Raji (cell line): ENCODE results near the gene C9.

Experiments used
- POLR2A ChIP-seq: IDR thresholded peaks from 2 replicates; pipeline ENCODE4 v1.6.1; 2011; ENCODE audit warnings: low read depth, low read length, control low read depth; ENCODE audit not compliant: insufficient read depth

C9 gene

GRCh38 chr5:39353717-39354399 is 10.4 kb downstream of the C9 start:
- TF ChIP-seq POLR2A: no peak

DNA sequence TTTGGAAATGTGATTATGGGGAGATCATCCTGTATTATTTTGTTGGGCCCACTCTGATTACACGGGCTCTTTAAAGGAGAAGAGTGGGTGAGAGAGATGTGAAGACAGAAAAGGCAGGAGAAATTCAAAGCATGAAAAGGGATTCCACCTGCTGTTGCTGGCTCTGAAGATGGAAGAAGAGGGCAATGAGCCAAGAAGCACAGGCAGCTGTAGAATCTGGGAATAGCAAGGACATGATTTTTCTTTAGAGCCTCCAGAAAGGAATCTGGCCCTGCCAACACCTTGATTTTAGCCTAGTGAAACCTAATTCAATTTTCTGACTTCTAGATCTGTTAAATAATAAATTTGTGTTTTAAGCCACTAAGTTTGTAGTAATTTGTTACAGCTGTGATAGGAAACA is 11.3 kb downstream of the C9 start:
- TF ChIP-seq POLR2A: no peak

DNA sequence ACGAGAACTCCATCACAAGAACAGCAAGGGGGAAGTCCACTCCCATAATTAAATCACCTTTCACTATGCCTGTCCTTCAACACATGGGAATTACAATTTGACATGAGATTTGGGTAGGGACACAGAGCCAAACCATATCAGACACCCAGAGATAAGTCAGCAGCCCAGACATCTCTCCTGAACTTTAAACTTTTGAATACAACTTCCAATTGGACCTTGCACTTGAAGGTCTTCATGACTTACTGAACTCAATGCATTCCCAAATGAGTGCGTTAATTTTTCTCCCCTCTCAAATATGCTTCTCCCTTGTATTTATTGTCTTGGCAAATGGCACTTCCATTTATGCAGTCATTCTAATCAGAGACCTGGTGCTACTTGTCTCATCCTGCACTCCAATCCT is 12.1 kb downstream of the C9 start:
- no peak for TF ChIP-seq POLR2A

DNA sequence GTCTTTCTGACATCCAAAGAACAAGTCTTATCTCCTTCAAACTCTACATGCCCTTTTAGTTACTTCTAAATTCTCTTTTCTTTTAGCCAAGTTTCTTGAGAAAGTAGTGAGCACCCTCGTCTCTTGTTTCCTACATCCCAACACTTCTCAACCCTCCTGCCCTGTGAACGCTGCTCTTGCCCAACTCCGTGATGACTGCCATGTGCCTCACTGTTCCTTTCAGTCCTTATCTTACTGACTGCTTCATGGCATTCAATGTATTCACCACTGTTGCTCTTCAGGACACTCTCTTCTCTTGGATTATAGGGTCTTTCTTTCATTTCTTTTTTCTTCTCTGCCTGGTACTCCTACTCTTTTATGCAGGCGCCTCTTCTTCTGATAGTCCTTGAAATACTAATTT is 14.8 kb downstream of the C9 start:
- TF ChIP-seq POLR2A: no peak

DNA sequence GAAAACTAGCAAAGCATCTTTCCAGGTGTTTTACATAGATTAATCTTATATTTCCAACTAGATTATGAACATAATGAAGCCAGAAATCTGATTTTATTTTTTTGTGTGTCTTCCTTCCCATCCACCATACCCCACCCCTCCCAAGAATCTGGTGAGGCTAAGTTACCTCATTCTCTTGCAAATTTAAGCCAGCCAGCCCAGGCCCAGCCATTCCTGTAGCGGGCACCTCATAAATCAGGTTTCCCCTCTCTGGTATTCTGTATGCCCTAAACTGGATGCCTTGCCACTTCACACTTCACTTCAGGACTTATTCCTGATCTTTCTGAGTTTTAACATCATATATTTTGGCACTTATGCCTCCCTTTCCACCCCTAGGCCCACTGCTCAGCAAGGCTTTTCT is 21.8 kb downstream of the C9 start:
- no peak for TF ChIP-seq POLR2A

DNA sequence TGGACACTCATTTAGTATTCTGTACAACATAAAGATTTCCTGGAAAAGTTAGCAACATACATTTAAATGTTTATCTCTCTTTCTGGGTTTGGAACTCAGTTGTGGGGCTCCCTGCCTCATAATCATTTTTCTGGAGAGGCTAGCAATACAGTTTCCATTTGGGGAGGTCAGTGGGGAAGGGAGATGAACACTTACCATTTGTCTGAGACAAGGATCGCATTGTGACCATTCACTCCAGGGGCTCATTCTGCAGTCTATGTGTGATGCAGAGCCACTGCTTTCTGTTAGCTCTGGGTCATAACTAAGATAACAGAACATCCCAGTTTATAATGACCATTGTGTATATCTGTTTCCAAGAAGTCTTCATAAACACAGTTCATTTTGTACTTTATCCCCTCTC is 22.4 kb downstream of the C9 start:
- TF ChIP-seq POLR2A: no peak

DNA sequence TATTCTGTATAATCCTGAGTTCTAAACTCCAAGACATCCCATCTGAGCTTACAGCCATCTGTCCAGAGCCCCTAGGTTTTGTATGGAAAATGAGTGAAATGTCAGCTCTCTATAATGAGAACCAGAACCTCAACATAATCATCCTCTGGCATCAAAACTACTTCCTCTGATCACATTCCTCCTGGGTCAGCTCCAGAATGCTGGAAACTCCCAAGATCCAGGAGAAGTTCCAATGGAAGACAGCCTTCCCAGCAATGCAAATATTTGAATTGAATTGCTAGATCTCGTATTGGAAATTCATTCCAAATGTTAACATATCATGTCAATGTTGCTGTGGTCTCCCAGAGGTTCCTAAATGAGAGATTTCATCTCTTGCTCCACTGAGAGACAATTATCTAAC is 23.8 kb downstream of the C9 start:
- no peak for TF ChIP-seq POLR2A

- TF ChIP-seq POLR2A: no peak
Measured at GRCh38 chr5:39337252-39337915, 26.9 kb downstream of the C9 start.

GRCh38 chr5:39333104-39333503 is 31.2 kb downstream of the C9 start:
- TF ChIP-seq POLR2A: no peak

GRCh38 chr5:39331861-39332381 is 32.4 kb downstream of the C9 start:
- no peak for TF ChIP-seq POLR2A

GRCh38 chr5:39328731-39329130 is 35.6 kb downstream of the C9 start:
- no peak for TF ChIP-seq POLR2A

- TF ChIP-seq POLR2A: no peak
Measured at GRCh38 chr5:39323542-39323941, 40.8 kb downstream of the C9 start.

DNA sequence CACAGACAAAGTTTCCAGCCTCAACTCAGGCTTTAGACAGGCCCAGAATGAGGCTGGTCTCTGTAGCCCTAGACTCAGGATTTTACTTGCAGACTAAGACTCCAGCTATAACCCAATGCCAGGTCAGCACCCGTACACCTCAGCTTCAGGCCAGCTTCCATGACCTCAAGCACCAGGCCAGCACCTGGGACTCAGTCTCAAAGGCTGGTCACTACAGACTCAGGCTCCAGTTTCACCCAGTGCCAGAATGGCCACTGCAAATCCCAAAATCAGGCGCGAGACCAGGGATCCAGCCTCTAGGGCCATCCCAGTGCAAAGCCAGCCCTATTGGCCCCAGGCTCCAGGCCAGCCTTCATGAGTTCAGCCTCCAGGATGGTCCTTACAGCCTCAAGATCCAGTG is 44.9 kb downstream of the C9 start:
- TF ChIP-seq POLR2A: no peak

- no peak for TF ChIP-seq POLR2A
Measured at GRCh38 chr5:39315995-39316394, 48.3 kb downstream of the C9 start.

DNA sequence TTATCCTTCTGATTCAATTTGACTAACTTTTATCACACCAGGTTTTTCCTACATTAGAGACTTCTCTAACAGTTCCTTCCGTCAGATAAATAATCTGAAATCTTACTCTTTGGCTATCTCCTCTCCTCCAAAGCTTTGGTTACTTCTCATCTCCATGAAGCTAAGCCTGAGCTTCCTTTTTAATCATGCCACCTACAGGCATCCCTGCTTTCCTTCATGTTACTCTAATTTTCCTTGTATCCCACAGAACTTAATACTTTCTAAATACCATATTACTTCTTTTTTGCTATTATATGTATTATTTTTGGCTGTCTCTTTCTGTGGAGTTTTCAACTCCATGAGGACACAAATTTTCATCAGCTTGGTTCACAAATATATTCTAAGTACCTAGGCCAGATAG is 49.7 kb downstream of the C9 start:
- TF ChIP-seq POLR2A: no peak

- TF ChIP-seq POLR2A: no peak
Measured at GRCh38 chr5:39309534-39309933, 54.8 kb downstream of the C9 start.

DNA sequence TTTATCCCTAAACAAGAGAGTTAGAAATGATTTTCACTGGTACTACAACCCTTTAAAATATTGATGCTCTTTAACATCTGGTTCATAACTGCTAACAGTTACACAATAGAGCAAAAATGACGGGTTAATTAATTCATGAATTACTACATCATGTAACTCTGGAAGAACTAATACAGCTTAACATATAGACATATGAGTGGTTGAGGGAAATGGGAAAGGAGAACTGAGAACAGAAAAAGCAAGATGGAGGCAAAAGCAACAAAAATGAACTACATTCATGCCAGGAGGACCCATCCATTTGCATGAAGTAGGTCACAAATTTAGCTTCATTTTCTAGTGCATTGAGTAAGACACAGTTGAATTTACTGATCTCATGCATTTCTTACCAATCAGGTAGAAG is 61.8 kb downstream of the C9 start:
- TF ChIP-seq POLR2A: no peak
